DND-41 (cell line): Measurements from ENCODE around the gene OGFOD1.

Source experiments
- EZH2 ChIP-seq: IDR thresholded peaks from 3 replicates; pipeline ENCODE4 v1.6.1; 2012; ENCODE audit warnings: borderline replicate concordance, low read depth, mild to moderate bottlenecking, moderate library complexity, low read length, inconsistent platforms; ENCODE audit not compliant: severe bottlenecking
- TF ChIP-seq, protein P1 (sequence below): IDR thresholded peaks from 2 replicates; pipeline ENCODE4 v1.5.1; 2012; ENCODE audit warnings: borderline replicate concordance, low read length, moderate library complexity, mild to moderate bottlenecking; ENCODE audit not compliant: poor library complexity, severe bottlenecking; ENCODE audit errors: extremely low read depth

DNA sequence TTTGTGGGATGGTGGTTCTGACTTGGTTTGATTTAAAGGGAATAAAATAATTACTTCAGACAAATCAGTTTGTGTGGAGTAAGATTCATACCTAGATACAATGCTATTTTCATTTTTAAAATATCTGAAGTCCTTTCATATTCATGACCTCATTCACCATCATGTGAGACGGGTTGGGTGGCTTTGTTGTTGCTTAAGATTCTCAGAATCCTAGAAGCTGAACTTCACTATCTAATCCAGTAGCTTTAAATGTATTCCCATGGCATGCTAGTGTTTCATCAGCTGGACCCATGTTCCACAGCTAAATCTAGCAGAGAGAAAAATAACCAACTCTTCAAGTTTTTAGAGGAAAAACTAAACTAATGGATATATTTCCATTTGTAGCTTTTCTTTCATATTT is 23.3 kb upstream of the OGFOD1 start:
- TF ChIP-seq, protein P1, sequence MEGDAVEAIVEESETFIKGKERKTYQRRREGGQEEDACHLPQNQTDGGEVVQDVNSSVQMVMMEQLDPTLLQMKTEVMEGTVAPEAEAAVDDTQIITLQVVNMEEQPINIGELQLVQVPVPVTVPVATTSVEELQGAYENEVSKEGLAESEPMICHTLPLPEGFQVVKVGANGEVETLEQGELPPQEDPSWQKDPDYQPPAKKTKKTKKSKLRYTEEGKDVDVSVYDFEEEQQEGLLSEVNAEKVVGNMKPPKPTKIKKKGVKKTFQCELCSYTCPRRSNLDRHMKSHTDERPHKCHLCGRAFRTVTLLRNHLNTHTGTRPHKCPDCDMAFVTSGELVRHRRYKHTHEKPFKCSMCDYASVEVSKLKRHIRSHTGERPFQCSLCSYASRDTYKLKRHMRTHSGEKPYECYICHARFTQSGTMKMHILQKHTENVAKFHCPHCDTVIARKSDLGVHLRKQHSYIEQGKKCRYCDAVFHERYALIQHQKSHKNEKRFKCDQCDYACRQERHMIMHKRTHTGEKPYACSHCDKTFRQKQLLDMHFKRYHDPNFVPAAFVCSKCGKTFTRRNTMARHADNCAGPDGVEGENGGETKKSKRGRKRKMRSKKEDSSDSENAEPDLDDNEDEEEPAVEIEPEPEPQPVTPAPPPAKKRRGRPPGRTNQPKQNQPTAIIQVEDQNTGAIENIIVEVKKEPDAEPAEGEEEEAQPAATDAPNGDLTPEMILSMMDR: no peak
- TF ChIP-seq EZH2: no peak
